Mucosa of stomach (tissue), 1 donor: ENCODE results near the gene RGS6.

Source experiments
- H3K27me3 ChIP-seq: one replicate; pipeline ENCODE4 v1.7.0; 2013; ENCODE audit warnings: mild to moderate bottlenecking, low read length; ENCODE audit not compliant: control insufficient read depth, insufficient read depth
- H3K36me3 ChIP-seq: one replicate; pipeline ENCODE4 v1.7.0; 2013; ENCODE audit warnings: low read length; ENCODE audit not compliant: control insufficient read depth, insufficient read depth
- H3K4me1 ChIP-seq: one replicate; pipeline ENCODE4 v1.7.0; 2013; ENCODE audit warnings: mild to moderate bottlenecking, low read length; ENCODE audit not compliant: control insufficient read depth, insufficient read depth
- H3K4me3 ChIP-seq: one replicate; pipeline ENCODE4 v1.7.0; 2013; ENCODE audit warnings: low read length
- H3K9ac ChIP-seq: one replicate; pipeline ENCODE4 v1.7.0; 2013; ENCODE audit warnings: mild to moderate bottlenecking, low read length, moderate library complexity
- H3K9me3 ChIP-seq: one replicate; pipeline ENCODE4 v1.7.0; 2013; ENCODE audit warnings: mild to moderate bottlenecking, low read length, moderate library complexity; ENCODE audit not compliant: control insufficient read depth
- donor health status: Pancreatic carcinoma.

The RGS6 gene

DNA sequence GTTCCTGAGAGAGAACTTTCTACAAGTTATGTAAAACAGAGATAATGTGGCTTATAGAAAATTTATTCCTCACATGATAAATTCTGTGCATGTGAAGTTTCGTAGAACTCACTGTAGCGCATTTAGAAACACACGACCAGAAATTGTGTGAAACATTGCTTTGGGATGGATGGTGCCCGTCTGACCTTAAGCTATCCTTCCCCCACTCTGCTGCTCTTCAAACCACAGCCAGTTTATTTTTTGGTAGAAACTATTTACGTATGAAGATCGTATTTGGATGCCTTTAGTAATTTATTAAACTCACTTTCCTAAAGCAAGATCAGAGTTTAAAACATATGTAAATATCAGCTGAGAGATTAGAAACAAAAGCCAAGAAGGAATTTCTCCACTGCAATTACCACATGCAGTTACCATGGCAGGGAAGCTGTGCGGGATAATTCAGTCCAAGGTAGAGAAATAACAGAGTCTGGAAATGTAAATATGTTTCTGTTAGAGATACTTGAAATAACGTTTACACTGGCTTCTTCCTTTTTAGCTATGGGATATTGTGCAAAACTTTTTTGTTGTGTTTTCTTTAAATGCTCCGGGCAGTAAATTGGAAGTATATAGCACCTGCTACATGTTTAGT lies 382.7 kb downstream of the RGS6 start:
- Histone ChIP-seq H3K9me3 (no peaks in the 10 kb centered on the region), H3K9ac (no peak overlapping the region), H3K36me3 (no peaks in the 10 kb centered on the region), H3K4me3 (no peak overlapping the region), H3K4me1 (no peaks in the 10 kb centered on the region), H3K27me3 (no peaks in the 10 kb centered on the region)

GRCh38 chr14:72315714-72316113 lies 383.5 kb downstream of the RGS6 start:
- Histone ChIP-seq H3K36me3 (no peaks in the 10 kb centered on the region), H3K4me3 (no peak overlapping the region), H3K4me1 (no peaks in the 10 kb centered on the region), H3K9me3 (no peaks in the 10 kb centered on the region), H3K9ac (no peak overlapping the region), H3K27me3 (no peaks in the 10 kb centered on the region)

- Histone ChIP-seq H3K4me1 (no peaks in the 10 kb centered on the region), H3K4me3 (no peak overlapping the region), H3K36me3 (no peaks in the 10 kb centered on the region), H3K27me3 (no peaks in the 10 kb centered on the region), H3K9ac (no peak overlapping the region), H3K9me3 (no peaks in the 10 kb centered on the region)
Observed at GRCh38 chr14:72318648-72319047, 386.4 kb downstream of the RGS6 start.

DNA sequence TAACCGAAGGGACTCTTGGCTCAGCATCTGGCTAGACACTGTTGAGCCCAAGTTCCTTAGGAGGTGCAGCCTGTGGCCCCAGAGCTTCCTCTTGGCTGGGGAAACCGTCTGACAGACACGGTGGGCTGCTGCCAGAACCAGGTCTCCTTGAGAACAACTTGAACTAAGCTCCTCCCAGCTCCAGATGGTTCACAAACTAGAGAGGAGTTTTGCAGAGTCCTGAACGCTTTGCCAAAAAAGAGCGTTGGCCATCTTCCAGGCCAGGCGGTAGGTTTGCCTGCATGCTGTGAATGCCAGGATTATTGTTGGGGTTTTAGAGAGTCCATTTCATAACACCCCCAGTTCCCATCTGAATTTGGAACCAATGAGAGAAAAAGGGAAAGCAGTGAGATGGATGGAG lies 399.8 kb downstream of the RGS6 start:
- no peaks in the 10 kb centered on the region for H3K4me1 ChIP-seq
- no peak overlapping the region for H3K4me3 ChIP-seq
- H3K27me3 ChIP-seq: no peaks in the 10 kb centered on the region
- H3K36me3 ChIP-seq: no peaks in the 10 kb centered on the region
- H3K9me3 ChIP-seq: no peaks in the 10 kb centered on the region
- no peak overlapping the region for H3K9ac ChIP-seq

GRCh38 chr14:72332871-72333270 lies 400.6 kb downstream of the RGS6 start:
- Histone ChIP-seq H3K27me3 (no peaks in the 10 kb centered on the region), H3K4me3 (no peak overlapping the region), H3K9ac (no peak overlapping the region), H3K4me1 (no peaks in the 10 kb centered on the region), H3K9me3 (no peaks in the 10 kb centered on the region), H3K36me3 (no peaks in the 10 kb centered on the region)

- Histone ChIP-seq H3K36me3 (no peaks in the 10 kb centered on the region), H3K27me3 (no peaks in the 10 kb centered on the region), H3K4me3 (no peak overlapping the region), H3K9me3 (no peaks in the 10 kb centered on the region), H3K9ac (no peak overlapping the region), H3K4me1 (no peaks in the 10 kb centered on the region)
Observed at GRCh38 chr14:72333357-72333756, 401.1 kb downstream of the RGS6 start.

DNA sequence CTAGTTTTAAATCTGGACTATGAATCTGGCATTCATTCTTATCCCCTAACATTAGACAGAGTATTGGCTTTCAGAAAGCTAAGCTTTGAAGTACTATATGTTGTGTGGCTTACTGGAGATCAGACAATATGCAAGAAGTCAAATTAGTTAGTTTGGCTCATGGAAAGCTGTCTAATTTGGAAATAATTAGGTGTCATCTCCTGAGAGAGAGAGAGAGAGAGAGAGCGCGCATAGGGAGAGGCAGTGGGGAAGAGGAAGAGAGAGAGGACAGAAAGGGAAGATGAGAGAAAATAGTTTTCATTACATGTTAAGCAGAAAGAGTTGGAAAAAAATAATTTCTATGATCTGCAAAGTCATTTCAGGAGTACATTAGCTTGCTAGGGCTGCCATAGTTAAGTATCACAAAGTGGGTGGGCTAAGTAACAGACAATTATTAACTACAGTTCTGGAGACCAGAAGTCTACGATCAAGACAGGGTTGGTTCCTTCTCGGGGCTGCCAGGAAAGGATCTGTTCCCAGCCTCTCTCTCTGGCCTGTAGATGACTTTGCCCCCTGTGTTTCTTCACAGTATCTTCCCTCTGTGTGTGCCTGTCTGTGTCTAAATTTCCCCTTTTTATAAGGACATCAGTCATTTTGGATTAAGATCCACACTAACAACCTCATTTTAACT lies 404.2 kb downstream of the RGS6 start:
- H3K36me3 ChIP-seq: no peaks in the 10 kb centered on the region

GRCh38 chr14:72341237-72341636 lies 409.0 kb downstream of the RGS6 start:
- H3K36me3 ChIP-seq: no peaks in the 10 kb centered on the region
- H3K4me1 ChIP-seq: no peaks in the 10 kb centered on the region
- H3K4me3 ChIP-seq: no peak overlapping the region

More for the DNA sequence above, 404.2 kb downstream of the RGS6 start:
- H3K4me1 ChIP-seq: no peaks in the 10 kb centered on the region
- no peak overlapping the region for H3K9ac ChIP-seq
- no peaks in the 10 kb centered on the region for H3K9me3 ChIP-seq
- H3K4me3 ChIP-seq: no peak overlapping the region
- H3K27me3 ChIP-seq: no peaks in the 10 kb centered on the region

DNA sequence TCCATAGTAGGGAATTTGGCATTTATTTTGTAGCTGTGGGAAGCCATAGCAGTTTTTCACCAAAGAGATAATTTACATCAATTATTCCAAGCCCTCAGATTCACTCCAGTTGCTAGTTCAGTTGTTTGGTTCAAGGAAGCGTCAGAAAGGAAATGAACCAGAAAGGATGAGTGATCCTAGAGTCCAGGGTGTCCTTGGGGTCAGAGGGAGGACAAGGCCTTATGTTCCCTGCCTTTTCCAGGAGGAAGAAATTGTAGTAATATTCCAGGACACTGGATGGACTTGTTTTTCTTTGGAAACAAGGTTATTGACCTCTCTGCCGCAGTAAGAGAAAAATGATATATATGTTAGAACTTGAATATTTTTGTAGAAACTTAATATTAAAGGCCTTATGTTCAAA lies 409.5 kb downstream of the RGS6 start:
- H3K9me3 ChIP-seq: no peaks in the 10 kb centered on the region
- H3K27me3 ChIP-seq: no peaks in the 10 kb centered on the region
- no peaks in the 10 kb centered on the region for H3K36me3 ChIP-seq
- no peaks in the 10 kb centered on the region for H3K4me1 ChIP-seq
- H3K4me3 ChIP-seq: no peak overlapping the region
- H3K9ac ChIP-seq: no peak overlapping the region

More at GRCh38 chr14:72341237-72341636, 409.0 kb downstream of the RGS6 start:
- Histone ChIP-seq H3K9me3 (no peaks in the 10 kb centered on the region), H3K9ac (no peak overlapping the region), H3K27me3 (no peaks in the 10 kb centered on the region)

DNA sequence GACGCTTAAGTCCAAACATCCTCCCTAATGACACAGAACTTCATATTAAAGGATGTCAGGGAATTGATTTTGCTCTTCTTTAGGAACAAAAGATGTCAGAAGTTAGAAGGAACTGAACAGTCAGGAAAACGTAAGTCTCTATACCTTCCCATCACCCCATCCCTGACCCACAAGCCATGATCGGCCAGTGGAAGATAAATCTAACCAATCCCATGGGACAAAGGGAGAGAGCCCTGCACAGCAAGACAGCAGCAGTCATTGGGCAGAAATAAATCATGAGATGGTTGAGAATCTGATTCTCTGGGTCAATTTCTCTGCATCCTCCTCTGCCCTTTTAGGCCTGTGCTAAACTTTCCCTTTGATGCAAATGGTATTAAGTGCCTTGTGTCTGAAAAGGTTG lies 414.9 kb downstream of the RGS6 start:
- Histone ChIP-seq H3K4me3 (no peak overlapping the region), H3K36me3 (no peaks in the 10 kb centered on the region), H3K9me3 (no peaks in the 10 kb centered on the region), H3K27me3 (no peaks in the 10 kb centered on the region), H3K4me1 (no peaks in the 10 kb centered on the region), H3K9ac (no peak overlapping the region)

DNA sequence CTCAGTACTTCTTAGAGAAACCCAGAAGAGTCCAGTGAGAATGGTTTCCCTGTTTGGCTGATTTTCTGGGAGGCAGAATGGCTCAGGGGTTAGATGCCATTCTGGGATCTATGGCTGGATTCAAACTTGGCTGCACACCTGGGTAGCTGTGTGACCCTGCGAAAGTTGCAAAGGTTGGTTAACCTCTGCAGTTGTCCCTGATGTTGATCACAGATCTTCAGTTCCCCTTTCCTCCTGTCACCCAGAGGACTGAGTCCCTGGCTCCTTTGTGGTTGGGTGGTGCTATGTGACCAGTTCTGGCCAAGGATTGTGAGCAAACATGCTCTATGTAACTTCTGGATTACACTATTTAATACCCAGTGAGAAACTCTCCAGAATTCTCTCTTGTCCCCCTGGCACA lies 418.0 kb downstream of the RGS6 start:
- no peak overlapping the region for H3K9ac ChIP-seq
- no peaks in the 10 kb centered on the region for H3K4me1 ChIP-seq
- no peak overlapping the region for H3K4me3 ChIP-seq
- H3K9me3 ChIP-seq: no peaks in the 10 kb centered on the region
- H3K27me3 ChIP-seq: no peaks in the 10 kb centered on the region
- no peaks in the 10 kb centered on the region for H3K36me3 ChIP-seq

DNA sequence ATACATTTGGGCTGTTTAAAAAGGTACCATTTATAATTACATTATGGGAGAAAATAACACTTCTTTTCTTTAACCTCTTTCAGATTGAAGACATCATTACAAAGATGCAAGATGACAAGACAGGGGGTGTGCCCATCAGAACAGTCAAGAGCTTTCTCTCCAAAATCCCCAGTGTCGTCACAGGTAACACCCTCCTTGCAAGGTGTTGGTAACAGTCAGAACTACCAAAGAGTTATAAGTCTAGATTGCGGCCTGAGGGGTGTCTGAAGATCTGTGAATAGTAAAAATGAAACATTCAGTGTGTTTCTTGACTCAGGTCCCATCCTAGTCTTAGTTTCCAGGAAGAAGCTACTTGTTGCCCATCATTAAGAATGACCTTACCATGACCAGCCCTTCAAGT lies 419.8 kb downstream of the RGS6 start:
- Histone ChIP-seq H3K9ac (no peak overlapping the region), H3K27me3 (no peaks in the 10 kb centered on the region)

More for the DNA sequence above, 419.8 kb downstream of the RGS6 start:
- Histone ChIP-seq H3K36me3 (no peaks in the 10 kb centered on the region), H3K4me1 (no peaks in the 10 kb centered on the region), H3K4me3 (no peak overlapping the region), H3K9me3 (no peaks in the 10 kb centered on the region)
